Activated T-cell treated with anti-CD3 and anti-CD28 coated beads for 48 hours (primary cell): Measurements from ENCODE around the gene POMZP3.
"Not testable (repeated sequence)": the region's sequence is repeated elsewhere in the genome, so short reads cannot be mapped to it uniquely, and the experiment has no call there.

Experiments used
- DNase-seq: peaks from one replicate; pipeline ENCODE4 v3.0.0-alpha.2; 2020; ENCODE audit warnings: low read depth

POMZP3 gene

DNA sequence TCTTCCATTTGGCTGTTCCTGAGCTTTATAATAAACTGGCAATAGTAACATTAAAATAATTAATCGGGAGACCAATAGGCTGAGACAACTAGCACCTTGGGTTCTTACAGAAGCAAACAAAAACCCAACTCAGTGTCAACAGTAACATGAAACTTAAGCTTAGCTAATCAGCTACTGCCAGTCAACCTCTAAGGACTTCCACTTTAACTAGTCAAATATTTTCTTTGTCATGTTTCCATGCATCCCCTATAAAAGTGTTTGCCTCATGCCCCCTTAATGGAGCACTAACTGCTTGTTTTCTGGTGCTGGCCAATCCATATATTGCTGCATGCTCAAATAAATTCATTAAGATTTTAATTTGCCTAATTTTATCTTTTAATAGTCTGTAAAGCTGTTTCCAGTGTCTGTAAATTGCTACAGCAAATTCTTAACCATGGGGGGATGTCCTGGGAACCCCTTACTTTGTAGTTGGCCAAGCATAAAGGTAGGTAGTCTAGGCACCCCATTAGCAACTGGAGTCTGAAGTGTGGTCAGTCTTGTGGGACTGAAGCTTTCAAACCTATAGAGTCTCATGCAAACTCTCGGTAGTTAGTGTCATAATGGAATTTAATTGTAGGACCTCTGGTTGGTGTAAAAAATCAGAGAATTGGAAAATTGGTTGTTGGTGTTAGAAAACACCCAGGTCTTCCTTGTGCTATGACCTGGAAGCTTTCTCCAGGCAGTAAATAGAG is 40.3 kb downstream of the POMZP3 start:
- DNase-seq: not testable (repeated sequence)

GRCh38 chr7:76583636-76584281 is 43.3 kb downstream of the POMZP3 start:
- DNase-seq: not testable (repeated sequence)

DNA sequence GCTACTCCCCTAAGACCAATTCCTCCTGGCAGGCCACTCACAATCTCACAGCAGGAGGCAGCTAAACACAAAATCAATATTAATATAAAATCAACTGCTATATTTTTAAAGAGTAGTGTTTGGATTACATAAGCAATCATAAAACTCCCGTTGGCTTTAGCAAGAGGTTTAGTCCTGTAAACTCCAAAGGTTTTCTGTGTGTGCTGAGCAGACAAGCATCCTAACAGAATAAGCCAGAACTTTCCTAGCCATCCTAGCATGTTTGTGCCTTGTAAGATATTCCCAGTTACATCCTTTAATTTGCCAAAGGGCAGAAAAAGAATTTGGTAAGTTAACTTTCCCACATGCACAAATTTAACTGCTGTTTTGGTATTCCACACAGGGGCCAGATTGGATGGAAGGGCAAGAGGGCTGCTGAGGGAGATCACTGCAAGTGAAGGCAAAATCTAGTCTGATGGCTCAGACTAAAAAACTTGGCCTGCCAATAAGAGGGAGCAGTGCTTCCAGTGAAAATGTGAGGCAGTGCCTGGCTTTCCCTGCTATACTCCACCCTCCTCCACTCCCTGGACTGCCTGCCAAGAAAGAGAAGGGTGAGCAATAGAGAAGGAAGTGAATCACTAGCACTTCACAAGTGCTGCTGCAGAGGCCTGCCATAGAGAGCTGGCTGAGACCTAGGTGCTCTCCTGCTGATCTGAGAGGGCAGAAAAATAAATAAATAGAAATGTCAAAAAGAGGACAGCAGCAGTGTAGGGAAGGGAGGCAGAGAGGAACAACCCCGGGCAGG is 44.0 kb downstream of the POMZP3 start:
- not testable (repeated sequence) for DNase-seq

GRCh38 chr7:76575919-76576655 is 51.0 kb downstream of the POMZP3 start:
- not testable (repeated sequence) for DNase-seq

DNA sequence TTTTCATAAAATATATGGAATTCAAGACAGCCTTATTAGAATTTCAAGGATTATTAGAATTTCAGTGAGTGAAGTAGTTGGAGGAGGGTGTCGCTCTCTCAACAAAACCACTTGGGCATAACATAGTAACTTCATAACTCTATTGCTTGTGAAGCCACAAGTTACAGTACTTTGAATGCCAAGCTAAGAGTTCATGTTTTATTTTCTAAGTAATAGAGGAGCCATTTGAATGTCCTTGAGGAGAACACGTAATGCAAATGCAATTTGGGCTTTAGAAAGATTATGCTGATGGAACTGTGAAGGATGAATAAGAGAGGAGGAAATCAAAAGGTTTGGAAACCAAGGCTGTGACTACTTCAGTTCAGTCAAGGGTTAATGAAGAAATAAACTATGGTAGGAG is 51.6 kb downstream of the POMZP3 start:
- not testable (repeated sequence) for DNase-seq

- DNase-seq: not testable (repeated sequence)
These were observed 54.8 kb downstream of the POMZP3 start for GRCh38 chr7:76572296-76572695.

DNA sequence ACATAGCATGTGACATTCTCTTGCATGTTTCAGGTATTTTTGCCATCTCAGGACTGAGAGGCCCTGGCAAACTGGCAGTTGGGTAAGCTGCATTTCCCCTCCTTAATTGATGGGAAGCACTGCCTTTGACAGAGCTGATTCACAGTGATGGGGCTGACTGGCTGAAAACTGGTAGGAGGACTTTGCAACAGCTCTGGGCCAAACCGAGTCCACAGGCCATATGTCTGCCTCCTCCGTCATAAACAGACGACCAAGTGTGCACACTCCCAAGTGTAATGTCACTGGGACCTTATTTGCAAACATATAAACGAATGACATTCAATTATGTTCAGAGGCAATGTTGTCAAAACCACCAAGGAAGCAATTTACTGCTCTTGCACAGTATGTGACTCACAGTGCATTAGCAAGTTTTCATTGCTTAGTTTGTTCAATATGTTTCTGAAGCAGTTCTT is 56.7 kb downstream of the POMZP3 start:
- DNase-seq: not testable (repeated sequence)

- DNase-seq: not testable (repeated sequence)
These were observed 58.3 kb downstream of the POMZP3 start for GRCh38 chr7:76568742-76569141.

- not testable (repeated sequence) for DNase-seq
These were observed 59.3 kb downstream of the POMZP3 start for GRCh38 chr7:76567753-76568152.

DNA sequence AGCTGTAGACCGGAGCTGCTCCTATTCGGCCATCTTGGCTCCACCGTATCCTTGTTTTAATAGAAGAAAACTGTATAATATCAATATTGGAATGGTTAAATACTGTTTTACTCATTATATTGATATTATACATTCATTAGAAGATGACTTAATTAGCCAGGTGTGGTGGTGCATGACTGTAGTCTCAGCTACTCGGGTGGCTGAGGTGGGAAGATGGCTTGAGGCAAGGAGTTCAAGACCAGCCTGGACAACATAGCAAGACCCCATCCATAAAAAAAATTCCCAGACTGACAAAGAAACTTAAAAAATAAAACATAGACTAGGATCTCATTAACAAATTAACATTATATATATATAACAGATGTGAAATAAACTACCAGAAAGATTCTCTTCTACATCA is 59.8 kb downstream of the POMZP3 start:
- DNase-seq: not testable (repeated sequence)

DNA sequence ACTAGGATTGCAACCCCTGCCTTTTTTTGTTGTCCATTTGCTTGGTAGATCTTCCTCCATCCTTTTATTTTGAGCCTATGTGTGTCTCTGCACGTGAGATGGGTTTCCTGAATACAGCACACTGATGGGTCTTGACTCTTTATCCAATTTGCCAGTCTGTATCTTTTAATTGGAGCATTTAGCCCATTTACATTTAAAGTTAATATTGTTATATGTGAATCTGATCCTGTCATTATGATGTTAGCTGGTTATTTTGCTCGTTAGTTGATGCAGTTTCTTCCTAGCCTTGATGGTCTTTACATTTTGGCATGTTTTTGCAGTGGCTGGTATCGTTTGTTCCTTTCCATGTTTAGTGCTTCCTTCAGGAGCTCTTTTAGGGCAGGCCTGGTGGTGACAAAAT is 62.1 kb downstream of the POMZP3 start:
- not testable (repeated sequence) for DNase-seq

DNA sequence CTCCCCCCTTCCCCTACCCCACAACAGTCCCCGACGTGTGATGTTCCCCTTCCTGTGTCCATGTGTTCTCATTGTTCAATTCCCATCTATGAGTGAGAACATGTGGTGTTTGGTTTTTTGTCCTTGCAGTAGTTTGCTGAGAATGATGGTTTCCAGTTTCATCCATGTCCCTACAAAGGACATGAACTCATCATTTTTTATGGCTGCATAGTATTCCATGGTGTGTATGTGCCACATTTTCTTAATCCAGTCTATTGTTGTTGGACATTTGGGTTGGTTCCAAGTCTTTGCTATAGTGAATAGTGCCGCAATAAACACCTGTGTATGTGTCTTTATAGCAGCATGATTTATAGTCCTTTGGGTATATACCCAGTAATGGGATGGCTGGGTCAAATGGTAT is 65.7 kb downstream of the POMZP3 start:
- DNase-seq: not testable (repeated sequence)

GRCh38 chr7:76560157-76560556 is 66.9 kb downstream of the POMZP3 start:
- not testable (repeated sequence) for DNase-seq
